GM23338 (cell line): ENCODE results near the gene PCBP4. TPM values are rescaled to one million over a fixed set of nuclear protein-coding genes. Genes with fewer than 3 reads are reported as not detected.

Experiments
- ATAC-seq: fragments of 200-7000 bp; cut with Tn5 transposase; 3 replicates; pipeline ENCODE4 v1.9.1; 2020
- DNase-seq: peaks from one replicate; pipeline ENCODE4 v3.0.0-alpha.2; 2015; ENCODE audit warnings: low spot score
- H2AFZ ChIP-seq: fragments of 200-600 bp; sonication (generic); 2 replicates; pipeline ENCODE4 v1.8.0; 2016; ENCODE audit warnings: antibody characterized with exemption, mild to moderate bottlenecking, moderate library complexity
- H3F3A ChIP-seq: fragments of 200-600 bp; sonication (generic); replicated peaks from 2 replicates; pipeline ENCODE4 v1.8.0; 2017; ENCODE audit warnings: antibody characterized with exemption, mixed run types, low read depth
- H3K27ac ChIP-seq: fragments of 200-600 bp; sonication (generic); 2 replicates; pipeline ENCODE4 v1.6.1; 2016; ENCODE audit warnings: low read depth
- H3K27me3 ChIP-seq: fragments of 200-600 bp; sonication (generic); 2 replicates; pipeline ENCODE4 v1.8.0; 2016; ENCODE audit warnings: mild to moderate bottlenecking, mixed run types, moderate library complexity; ENCODE audit not compliant: insufficient read depth
- H3K36me3 ChIP-seq: fragments of 200-600 bp; sonication (generic); 2 replicates; pipeline ENCODE4 v1.8.0; 2016; ENCODE audit warnings: mild to moderate bottlenecking; ENCODE audit not compliant: insufficient read depth
- H3K4me1 ChIP-seq: fragments of 200-600 bp; sonication (generic); 2 replicates; pipeline ENCODE4 v1.8.0; 2016; ENCODE audit warnings: mild to moderate bottlenecking, moderate library complexity; ENCODE audit not compliant: insufficient read depth
- H3K4me2 ChIP-seq: fragments of 200-600 bp; sonication (generic); 2 replicates; pipeline ENCODE4 v1.7.1; 2017; ENCODE audit warnings: mixed run types
- H3K4me3 ChIP-seq: fragments of 200-600 bp; sonication (generic); 2 replicates; pipeline ENCODE4 v1.6.1; 2016; ENCODE audit warnings: mixed run types
- H3K79me2 ChIP-seq: fragments of 200-600 bp; sonication (generic); replicated peaks from 2 replicates; pipeline ENCODE4 v1.8.0; 2017; ENCODE audit warnings: mild to moderate bottlenecking; ENCODE audit not compliant: insufficient read depth
- H3K9me2 ChIP-seq: fragments of 200-600 bp; sonication (generic); 2 replicates; pipeline ENCODE4 v1.8.0; 2017; ENCODE audit not compliant: insufficient read depth
- H4K20me1 ChIP-seq: fragments of 200-600 bp; sonication (generic); replicated peaks from 2 replicates; pipeline ENCODE4 v1.8.0; 2017; ENCODE audit warnings: mild to moderate bottlenecking; ENCODE audit not compliant: insufficient read depth
- H3K27ac Mint-ChIP-seq: 2 replicates; pipeline ENCODE4 v1.8.0; 2020; ENCODE audit warnings: inconsistent platforms, mild to moderate bottlenecking, moderate library complexity, mixed read lengths
- H3K27me3 Mint-ChIP-seq: 3 replicates; pipeline ENCODE4 v1.8.0; 2022; ENCODE audit warnings: low read depth, mild to moderate bottlenecking, moderate library complexity, mixed read lengths, inconsistent platforms; ENCODE audit not compliant: insufficient read depth, poor library complexity
- H3K36me3 Mint-ChIP-seq: 3 replicates; pipeline ENCODE4 v1.8.0; 2021; ENCODE audit warnings: low read depth, mild to moderate bottlenecking, inconsistent platforms, moderate library complexity, mixed read lengths
- H3K4me1 Mint-ChIP-seq: 3 replicates; pipeline ENCODE4 v1.8.0; 2020; ENCODE audit warnings: mild to moderate bottlenecking, inconsistent platforms, mixed read lengths
- H3K4me3 Mint-ChIP-seq: 3 replicates; pipeline ENCODE4 v1.8.0; 2021; ENCODE audit warnings: moderate library complexity, mild to moderate bottlenecking, inconsistent platforms, mixed read lengths
- H3K9me3 Mint-ChIP-seq: 3 replicates; pipeline ENCODE4 v1.8.0; 2020; ENCODE audit warnings: moderate library complexity, mild to moderate bottlenecking, inconsistent platforms, mixed read lengths
- EZH2phosphoT487 ChIP-seq: fragments of 200-600 bp; sonication (generic); IDR thresholded peaks from one replicate; pipeline ENCODE4 v1.8.1; 2018; ENCODE audit warnings: antibody characterized with exemption; ENCODE audit not compliant: unreplicated experiment
- NANOG ChIP-seq: IDR thresholded peaks from 2 replicates; pipeline ENCODE4 v1.6.1; 2016; ENCODE audit warnings: antibody characterized with exemption, borderline replicate concordance
- REST ChIP-seq: IDR thresholded peaks from one replicate; pipeline ENCODE4 v1.6.1; 2018; ENCODE audit warnings: antibody characterized with exemption; ENCODE audit not compliant: unreplicated experiment
- STAT1 ChIP-seq: IDR thresholded peaks from one replicate; pipeline ENCODE4 v1.6.1; 2016; ENCODE audit warnings: antibody characterized with exemption; ENCODE audit not compliant: unreplicated experiment
- ZNF114 ChIP-seq: fragments of 250-450 bp; sonication (Bioruptor Pico); IDR thresholded peaks from 2 replicates; pipeline ENCODE4 v1.5.0; 2020; ENCODE audit warnings: mild to moderate bottlenecking, moderate library complexity
- ZNF331 ChIP-seq: fragments of 250-450 bp; sonication (Bioruptor Pico); IDR thresholded peaks from 2 replicates; pipeline ENCODE4 v1.5.0; 2020; ENCODE audit warnings: low read depth, mild to moderate bottlenecking, moderate library complexity
- polyA plus RNA-seq: library from polyadenylated mRNA; unstranded; fragments of >200 nt; fragmentation: Nextera tagmentation; extraction: Ambion mirVana; gene quantifications from 2 replicates; pipeline ENCODE4 v1.2.1, GENCODE V29; 2016
- total RNA-seq: library from RNA; depleted of rRNA; stranded (reverse); fragments of >200 nt; shearing (Covaris generic); gene quantifications from 2 replicates; pipeline ENCODE4 v1.2.3, GENCODE V29; 2014
- TF ChIP-seq, protein P1 (sequence below): fragments of 250-450 bp; sonication (Bioruptor Pico); IDR thresholded peaks from 2 replicates; pipeline ENCODE4 v1.5.0; 2020; ENCODE audit warnings: mild to moderate bottlenecking, moderate library complexity

Gene PCBP4
- total and polyA plus RNA-seq, 2 experiments from 2014 or later: 11.8 to 37.6 TPM

DNA sequence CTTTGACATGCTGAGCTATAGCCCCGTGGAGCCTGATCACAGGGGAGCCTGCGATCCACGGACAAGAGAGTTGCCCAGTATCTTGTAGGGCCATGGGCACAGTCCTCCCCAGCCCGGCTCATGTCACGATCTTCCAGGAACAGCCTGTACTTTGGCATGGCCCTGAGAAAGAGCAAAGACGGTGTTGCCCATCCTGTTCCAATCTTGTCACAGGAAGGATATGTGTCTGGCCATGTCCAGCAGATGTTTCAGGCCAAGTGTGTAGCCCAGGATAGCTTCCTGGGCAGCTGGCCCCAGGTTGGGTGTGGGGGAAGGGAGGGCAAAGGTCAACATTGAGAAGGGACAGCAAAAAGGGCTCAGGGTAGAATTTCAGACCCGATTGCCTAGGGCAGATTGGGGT, 45.4 kb upstream of the PCBP4 start:
- no peak overlapping the region for H3K27ac Mint-ChIP-seq

More for the DNA sequence above, 45.4 kb upstream of the PCBP4 start:
- no peaks in the 10 kb centered on the region for H3K36me3 ChIP-seq
- Mint-ChIP-seq H3K4me1 (peaks cover 7% of the 10 kb centered on the region), H3K36me3 (no peaks in the 10 kb centered on the region; the same call in 2 of the 3 replicates), H3K27me3 (peaks cover 19% of the 10 kb centered on the region), H3K4me3 (no peak overlapping the region), H3K9me3 (no peaks in the 10 kb centered on the region)
- no peaks in the 10 kb centered on the region for H3K4me1 ChIP-seq
- TF ChIP-seq ZNF331 (CRISPR knock-in tag): no peak
- no peak for TF ChIP-seq STAT1
- no peak for TF ChIP-seq NANOG
- TF ChIP-seq ZNF114 (CRISPR knock-in tag): no peak
- TF ChIP-seq EZH2phosphoT487: no peak
- TF ChIP-seq, protein P1, sequence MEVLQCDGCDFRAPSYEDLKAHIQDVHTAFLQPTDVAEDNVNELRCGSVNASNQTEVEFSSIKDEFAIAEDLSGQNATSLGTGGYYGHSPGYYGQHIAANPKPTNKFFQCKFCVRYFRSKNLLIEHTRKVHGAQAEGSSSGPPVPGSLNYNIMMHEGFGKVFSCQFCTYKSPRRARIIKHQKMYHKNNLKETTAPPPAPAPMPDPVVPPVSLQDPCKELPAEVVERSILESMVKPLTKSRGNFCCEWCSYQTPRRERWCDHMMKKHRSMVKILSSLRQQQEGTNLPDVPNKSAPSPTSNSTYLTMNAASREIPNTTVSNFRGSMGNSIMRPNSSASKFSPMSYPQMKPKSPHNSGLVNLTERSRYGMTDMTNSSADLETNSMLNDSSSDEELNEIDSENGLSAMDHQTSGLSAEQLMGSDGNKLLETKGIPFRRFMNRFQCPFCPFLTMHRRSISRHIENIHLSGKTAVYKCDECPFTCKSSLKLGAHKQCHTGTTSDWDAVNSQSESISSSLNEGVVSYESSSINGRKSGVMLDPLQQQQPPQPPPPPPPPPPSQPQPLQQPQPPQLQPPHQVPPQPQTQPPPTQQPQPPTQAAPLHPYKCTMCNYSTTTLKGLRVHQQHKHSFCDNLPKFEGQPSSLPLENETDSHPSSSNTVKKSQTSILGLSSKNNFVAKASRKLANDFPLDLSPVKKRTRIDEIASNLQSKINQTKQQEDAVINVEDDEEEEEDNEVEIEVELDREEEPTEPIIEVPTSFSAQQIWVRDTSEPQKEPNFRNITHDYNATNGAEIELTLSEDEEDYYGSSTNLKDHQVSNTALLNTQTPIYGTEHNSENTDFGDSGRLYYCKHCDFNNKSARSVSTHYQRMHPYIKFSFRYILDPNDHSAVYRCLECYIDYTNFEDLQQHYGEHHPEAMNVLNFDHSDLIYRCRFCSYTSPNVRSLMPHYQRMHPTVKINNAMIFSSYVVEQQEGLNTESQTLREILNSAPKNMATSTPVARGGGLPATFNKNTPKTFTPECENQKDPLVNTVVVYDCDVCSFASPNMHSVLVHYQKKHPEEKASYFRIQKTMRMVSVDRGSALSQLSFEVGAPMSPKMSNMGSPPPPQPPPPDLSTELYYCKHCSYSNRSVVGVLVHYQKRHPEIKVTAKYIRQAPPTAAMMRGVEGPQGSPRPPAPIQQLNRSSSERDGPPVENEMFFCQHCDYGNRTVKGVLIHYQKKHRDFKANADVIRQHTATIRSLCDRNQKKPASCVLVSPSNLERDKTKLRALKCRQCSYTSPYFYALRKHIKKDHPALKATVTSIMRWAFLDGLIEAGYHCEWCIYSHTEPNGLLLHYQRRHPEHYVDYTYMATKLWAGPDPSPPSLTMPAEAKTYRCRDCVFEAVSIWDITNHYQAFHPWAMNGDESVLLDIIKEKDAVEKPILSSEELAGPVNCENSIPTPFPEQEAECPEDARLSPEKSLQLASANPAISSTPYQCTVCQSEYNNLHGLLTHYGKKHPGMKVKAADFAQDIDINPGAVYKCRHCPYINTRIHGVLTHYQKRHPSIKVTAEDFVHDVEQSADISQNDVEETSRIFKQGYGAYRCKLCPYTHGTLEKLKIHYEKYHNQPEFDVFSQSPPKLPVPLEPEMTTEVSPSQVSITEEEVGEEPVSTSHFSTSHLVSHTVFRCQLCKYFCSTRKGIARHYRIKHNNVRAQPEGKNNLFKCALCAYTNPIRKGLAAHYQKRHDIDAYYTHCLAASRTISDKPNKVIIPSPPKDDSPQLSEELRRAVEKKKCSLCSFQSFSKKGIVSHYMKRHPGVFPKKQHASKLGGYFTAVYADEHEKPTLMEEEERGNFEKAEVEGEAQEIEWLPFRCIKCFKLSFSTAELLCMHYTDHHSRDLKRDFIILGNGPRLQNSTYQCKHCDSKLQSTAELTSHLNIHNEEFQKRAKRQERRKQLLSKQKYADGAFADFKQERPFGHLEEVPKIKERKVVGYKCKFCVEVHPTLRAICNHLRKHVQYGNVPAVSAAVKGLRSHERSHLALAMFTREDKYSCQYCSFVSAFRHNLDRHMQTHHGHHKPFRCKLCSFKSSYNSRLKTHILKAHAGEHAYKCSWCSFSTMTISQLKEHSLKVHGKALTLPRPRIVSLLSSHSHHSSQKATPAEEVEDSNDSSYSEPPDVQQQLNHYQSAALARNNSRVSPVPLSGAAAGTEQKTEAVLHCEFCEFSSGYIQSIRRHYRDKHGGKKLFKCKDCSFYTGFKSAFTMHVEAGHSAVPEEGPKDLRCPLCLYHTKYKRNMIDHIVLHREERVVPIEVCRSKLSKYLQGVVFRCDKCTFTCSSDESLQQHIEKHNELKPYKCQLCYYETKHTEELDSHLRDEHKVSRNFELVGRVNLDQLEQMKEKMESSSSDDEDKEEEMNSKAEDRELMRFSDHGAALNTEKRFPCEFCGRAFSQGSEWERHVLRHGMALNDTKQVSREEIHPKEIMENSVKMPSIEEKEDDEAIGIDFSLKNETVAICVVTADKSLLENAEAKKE: no peak
- no peak for TF ChIP-seq REST
- DNase-seq: no peak
- no peak overlapping the region for H3K4me2 ChIP-seq
- no peaks in the 10 kb centered on the region for H3K27me3 ChIP-seq
- H3K9me2 ChIP-seq: peaks cover 6% of the 10 kb centered on the region; the same call in 1 of the 2 replicates
- H2AFZ ChIP-seq: no peak overlapping the region
- no peaks in the 10 kb centered on the region for H3F3A ChIP-seq
- no peaks in the 10 kb centered on the region for H3K79me2 ChIP-seq
- no peak for ATAC-seq
- H3K27ac ChIP-seq: no peak overlapping the region
- no peaks in the 10 kb centered on the region for H4K20me1 ChIP-seq
- no peak overlapping the region for H3K4me3 ChIP-seq
